ENCODE results near the gene SFMBT2. TPM values are rescaled to one million over a fixed set of nuclear protein-coding genes. Genes with fewer than 3 reads are reported as not detected.

SFMBT2 gene
- total RNA-seq, 2 donors from 2014 or later, result 1.6 to 3.4 TPM

DNA sequence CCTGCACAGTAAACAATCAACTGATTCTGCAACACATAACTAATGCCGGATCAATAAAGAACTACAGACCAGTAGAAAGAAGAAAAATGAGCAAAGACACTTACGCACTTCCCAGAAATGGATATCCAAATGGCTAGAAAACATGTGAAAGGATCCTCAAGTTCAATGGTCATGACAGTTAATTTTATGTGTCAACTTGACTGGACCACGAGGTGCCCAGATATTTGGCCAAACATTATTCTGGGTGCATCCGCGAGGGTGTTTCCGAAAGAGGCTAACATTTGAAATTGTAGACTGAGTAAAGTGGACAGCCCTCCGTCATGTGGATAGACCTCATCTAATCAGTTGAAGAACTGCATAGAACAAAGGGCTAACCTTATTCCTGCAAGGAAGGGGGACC lies 102.0 kb downstream of the SFMBT2 start:
- intact Hi-C loops (cut with DNase I), result no loop called here
- no peaks in the 10 kb centered on the region for H3K27me3 ChIP-seq
- H3K9me3 ChIP-seq, result no peaks in the 10 kb centered on the region
- TF ChIP-seq, protein P1, sequence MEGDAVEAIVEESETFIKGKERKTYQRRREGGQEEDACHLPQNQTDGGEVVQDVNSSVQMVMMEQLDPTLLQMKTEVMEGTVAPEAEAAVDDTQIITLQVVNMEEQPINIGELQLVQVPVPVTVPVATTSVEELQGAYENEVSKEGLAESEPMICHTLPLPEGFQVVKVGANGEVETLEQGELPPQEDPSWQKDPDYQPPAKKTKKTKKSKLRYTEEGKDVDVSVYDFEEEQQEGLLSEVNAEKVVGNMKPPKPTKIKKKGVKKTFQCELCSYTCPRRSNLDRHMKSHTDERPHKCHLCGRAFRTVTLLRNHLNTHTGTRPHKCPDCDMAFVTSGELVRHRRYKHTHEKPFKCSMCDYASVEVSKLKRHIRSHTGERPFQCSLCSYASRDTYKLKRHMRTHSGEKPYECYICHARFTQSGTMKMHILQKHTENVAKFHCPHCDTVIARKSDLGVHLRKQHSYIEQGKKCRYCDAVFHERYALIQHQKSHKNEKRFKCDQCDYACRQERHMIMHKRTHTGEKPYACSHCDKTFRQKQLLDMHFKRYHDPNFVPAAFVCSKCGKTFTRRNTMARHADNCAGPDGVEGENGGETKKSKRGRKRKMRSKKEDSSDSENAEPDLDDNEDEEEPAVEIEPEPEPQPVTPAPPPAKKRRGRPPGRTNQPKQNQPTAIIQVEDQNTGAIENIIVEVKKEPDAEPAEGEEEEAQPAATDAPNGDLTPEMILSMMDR (IDR thresholded peaks at IDR 0.05), result no peak
- TF ChIP-seq POLR2A (IDR thresholded peaks at IDR 0.05), result no peak
- H3K36me3 ChIP-seq (replicated peaks in 1 of 2; ENCODE audit: insufficient read depth in 1 of 2, low read depth in 2 of 2), result no peaks in the 10 kb centered on the region
- no peak overlapping the region for H3K27ac ChIP-seq
- no peak for ATAC-seq
- no peak overlapping the region for H3K4me3 ChIP-seq
- WGBS, 2 donors, result 84 to 92% methylated on average over 7 of the region's 7 CpGs
- no peaks in the 10 kb centered on the region for H3K4me1 ChIP-seq
- DNase-seq, result no peak

DNA sequence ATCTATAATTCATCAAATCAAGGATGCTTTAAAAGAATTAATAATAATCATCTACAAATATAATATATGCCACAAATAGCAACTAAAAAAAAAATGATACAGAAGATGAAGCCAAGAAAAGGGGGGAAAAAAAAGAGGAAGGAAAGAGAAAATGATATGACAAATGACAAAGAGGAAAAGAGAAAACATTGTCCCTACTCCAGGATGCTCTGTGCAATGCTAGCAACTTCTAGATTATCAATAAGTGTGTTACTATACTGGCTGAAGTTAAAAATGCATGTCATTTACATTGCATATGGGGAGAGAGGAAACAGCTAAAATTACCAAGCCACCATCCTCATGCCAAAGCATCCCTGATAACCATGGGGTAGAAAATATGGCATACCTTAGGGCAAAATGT lies 104.2 kb downstream of the SFMBT2 start:
- H3K9me3 ChIP-seq, result no peaks in the 10 kb centered on the region
- H3K36me3 ChIP-seq (replicated peaks in 1 of 2; ENCODE audit: insufficient read depth in 1 of 2, low read depth in 2 of 2), result no peaks in the 10 kb centered on the region
- TF ChIP-seq, protein P1 (IDR thresholded peaks at IDR 0.05), result no peak
- no peak for TF ChIP-seq POLR2A (IDR thresholded peaks at IDR 0.05)
- H3K4me1 ChIP-seq, result no peaks in the 10 kb centered on the region
- no peak for DNase-seq
- no peaks in the 10 kb centered on the region for H3K27me3 ChIP-seq
- H3K4me3 ChIP-seq, result no peak overlapping the region
- intact Hi-C loops (cut with DNase I), result no loop called here
- no peak for ATAC-seq
- no peak overlapping the region for H3K27ac ChIP-seq

DNA sequence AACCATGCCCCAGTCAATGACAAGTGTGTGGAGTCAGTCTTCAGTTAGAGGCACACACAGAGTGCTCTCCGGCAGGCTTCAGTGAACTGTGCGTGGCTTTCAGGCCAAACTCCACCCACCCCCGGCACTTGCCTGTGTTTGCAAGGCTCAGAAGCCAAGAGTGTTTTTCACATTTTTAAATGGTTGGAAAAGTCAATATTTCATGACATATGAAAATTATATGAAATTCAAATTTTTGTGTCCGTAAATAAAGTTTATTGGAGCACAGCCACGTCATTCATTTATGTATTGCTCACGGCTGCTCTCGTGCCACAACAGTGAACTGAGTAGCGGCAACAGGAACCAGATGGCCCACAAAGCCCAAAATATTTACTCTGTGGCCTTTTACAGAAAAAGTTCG lies 104.7 kb downstream of the SFMBT2 start:
- H3K27ac ChIP-seq, result no peak overlapping the region
- no peaks in the 10 kb centered on the region for H3K9me3 ChIP-seq
- no peaks in the 10 kb centered on the region for H3K36me3 ChIP-seq (replicated peaks in 1 of 2; ENCODE audit: insufficient read depth in 1 of 2, low read depth in 2 of 2)
- H3K27me3 ChIP-seq, result no peaks in the 10 kb centered on the region
- H3K4me1 ChIP-seq, result no peaks in the 10 kb centered on the region
- ATAC-seq, result no peak
- no peak for TF ChIP-seq POLR2A (IDR thresholded peaks at IDR 0.05)
- TF ChIP-seq, protein P1 (IDR thresholded peaks at IDR 0.05), result no peak
- 73 to 81% methylated on average over 9 of the region's 9 CpGs for WGBS, 2 donors
- no peak overlapping the region for H3K4me3 ChIP-seq
- no peak for DNase-seq
- intact Hi-C loops (cut with DNase I), result no loop called here

DNA sequence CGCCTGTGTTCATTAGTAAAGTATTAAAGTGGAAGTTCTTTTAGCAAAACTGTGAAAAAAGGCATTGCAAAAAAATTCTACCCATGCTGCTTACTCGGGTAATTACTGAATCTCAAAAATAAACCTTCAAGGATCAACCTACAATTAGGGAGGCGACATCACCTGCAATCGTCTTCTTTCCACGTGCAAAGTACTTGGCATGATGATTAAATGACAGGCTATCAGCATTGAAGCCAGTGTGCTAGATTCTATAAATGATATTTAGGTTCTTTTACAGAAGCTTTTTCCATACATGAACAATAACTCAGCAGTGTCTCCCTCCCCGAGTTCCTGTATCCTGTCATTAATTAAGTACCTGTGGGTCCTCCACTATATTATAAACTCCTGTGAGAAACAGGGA lies 105.8 kb downstream of the SFMBT2 start:
- no peak for TF ChIP-seq POLR2A (IDR thresholded peaks at IDR 0.05)
- TF ChIP-seq, protein P1 (IDR thresholded peaks at IDR 0.05), result no peak
- Histone ChIP-seq H3K36me3 (replicated peaks in 1 of 2; ENCODE audit: insufficient read depth in 1 of 2, low read depth in 2 of 2) (no peaks in the 10 kb centered on the region), H3K4me1 (no peaks in the 10 kb centered on the region), H3K27ac (no peak overlapping the region), H3K9me3 (no peaks in the 10 kb centered on the region), H3K27me3 (no peaks in the 10 kb centered on the region), H3K4me3 (no peak overlapping the region)
- WGBS, 2 donors, result 71 to 77% methylated on average over 6 of the region's 6 CpGs
- intact Hi-C loops (cut with DNase I), result no loop called here
- DNase-seq, result no peak
- ATAC-seq, result no peak

DNA sequence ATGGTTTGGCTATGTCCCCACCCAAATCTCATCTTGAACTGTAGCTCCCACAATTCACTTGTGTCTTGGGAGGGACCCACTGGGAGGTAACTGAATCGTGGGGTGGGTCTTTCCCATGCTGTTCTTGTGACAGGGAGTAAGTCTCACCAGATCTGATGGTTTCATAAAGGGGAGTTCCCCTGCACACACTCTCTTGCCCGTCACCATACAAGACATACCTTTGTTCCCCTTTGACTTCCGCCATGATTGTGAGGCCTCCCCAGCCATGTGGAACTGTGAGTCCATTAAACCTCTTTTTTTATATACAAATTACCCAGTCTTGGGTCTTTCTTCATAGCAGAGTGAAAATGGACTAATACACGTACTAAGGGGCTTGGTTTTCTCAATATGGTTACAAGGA lies 106.7 kb downstream of the SFMBT2 start:
- no peaks in the 10 kb centered on the region for H3K36me3 ChIP-seq (replicated peaks in 1 of 2; ENCODE audit: insufficient read depth in 1 of 2, low read depth in 2 of 2)
- H3K27me3 ChIP-seq, result no peaks in the 10 kb centered on the region
- no peak overlapping the region for H3K27ac ChIP-seq
- DNase-seq (no peak), ATAC-seq (no peak)
- no peaks in the 10 kb centered on the region for H3K9me3 ChIP-seq
- H3K4me3 ChIP-seq, result no peak overlapping the region
- intact Hi-C loops (cut with DNase I), result no loop called here
- H3K4me1 ChIP-seq, result no peaks in the 10 kb centered on the region
- 69 to 72% methylated on average over 4 of the region's 4 CpGs for WGBS, 2 donors
- TF ChIP-seq, protein P1 (IDR thresholded peaks at IDR 0.05), result no peak
- no peak for TF ChIP-seq POLR2A (IDR thresholded peaks at IDR 0.05)

Data from body of pancreas (tissue), 4 donors.